NCI-H82 (cell line): ENCODE measurements around the gene ERC1.
A peak's percentile ranks its signal among the peaks of the same experiment; 100 is the strongest.

Experiments
- DNase-seq: peaks from one replicate; lab custom pipeline; 2025; lab: John Stamatoyannopoulos, UW

ERC1 gene

GRCh38 chr12:1539135-1539534 lies 548.1 kb downstream of the ERC1 start:
- DNase-seq: no peak

- no peak for DNase-seq
Measured at GRCh38 chr12:1540690-1541089, 549.7 kb downstream of the ERC1 start.

- no peak for DNase-seq
Measured at GRCh38 chr12:1542599-1542998, 551.6 kb downstream of the ERC1 start.

- DNase-seq: peak; percentile 36
Measured at GRCh38 chr12:1544996-1545700, 554.1 kb downstream of the ERC1 start.
